ENCODE data around the gene GSPT2.

Gene GSPT2

DNA sequence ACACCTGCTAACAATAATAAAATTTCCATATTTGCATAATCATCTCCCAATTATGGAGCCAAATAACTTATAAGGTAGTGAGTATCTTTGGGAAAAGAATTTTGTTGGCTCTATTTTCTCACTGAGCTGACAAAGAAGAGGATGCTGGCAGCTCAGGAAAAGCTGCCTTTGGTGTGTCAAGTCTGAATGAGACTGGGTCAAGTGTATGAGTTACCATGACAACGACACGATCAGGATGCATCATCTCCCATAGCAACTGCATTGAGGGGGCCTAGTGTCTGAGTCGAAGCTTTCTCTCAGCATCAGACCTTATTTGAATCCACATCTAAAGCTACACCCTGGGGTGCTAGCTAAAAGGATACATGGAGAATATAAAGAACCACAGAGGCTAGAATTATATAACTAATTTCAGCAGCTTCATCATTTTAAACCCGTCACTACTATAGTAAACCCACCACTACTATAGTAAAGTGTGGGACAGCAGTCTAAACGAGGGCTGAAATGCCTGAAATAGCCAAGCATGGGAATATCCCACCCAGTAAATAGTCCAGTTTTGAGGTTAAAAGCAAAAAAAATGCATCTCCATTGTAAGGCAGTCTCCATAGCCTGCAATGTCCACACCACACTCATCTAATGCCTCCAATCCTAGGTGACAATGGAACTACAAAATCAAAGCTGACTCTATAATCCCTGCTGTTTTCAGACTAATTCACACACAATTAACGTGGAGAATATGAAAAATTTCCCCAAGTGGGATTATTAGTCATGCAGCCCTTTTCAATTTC lies 16.0 kb downstream of the GSPT2 start:
- H3K27me3 ChIP-seq: peaks cover 74% of the 10 kb centered on the region
- H4K20me1 ChIP-seq: no peaks in the 10 kb centered on the region
- no peaks in the 10 kb centered on the region for H3K9me3 ChIP-seq
- H3K4me2 ChIP-seq: no peak overlapping the region
- no peak overlapping the region for H3K27ac ChIP-seq
- TF ChIP-seq Cebpa-rat (IDR thresholded peaks at IDR 0.05): no peak
- H3K9ac ChIP-seq: no peak overlapping the region
- no peaks in the 10 kb centered on the region for H3K4me1 ChIP-seq
- no peaks in the 10 kb centered on the region for H3K36me3 ChIP-seq
- H3K4me3 ChIP-seq: no peak overlapping the region

DNA sequence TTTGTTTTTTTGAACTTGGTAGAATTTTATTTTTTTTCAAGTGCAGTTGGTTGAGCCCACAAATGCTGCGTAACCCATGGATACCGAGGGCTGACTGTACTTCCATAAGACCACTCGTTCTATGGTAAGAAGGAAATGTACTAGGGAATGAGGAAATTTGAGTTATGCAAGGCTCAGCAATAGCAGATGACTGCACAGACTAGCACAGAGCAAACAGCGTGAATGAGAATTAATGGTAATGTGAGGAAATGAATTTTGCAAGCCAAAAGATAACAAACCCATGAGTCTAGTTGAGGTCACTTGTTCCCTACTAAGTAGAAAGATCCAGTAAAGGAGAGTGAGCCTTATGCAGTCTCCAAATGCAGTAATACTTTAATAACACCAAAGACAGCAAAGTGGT lies 17.4 kb downstream of the GSPT2 start:
- no peak for TF ChIP-seq Cebpa-rat (IDR thresholded peaks at IDR 0.05)
- H3K36me3 ChIP-seq: no peaks in the 10 kb centered on the region
- H4K20me1 ChIP-seq: no peaks in the 10 kb centered on the region
- peaks cover 72% of the 10 kb centered on the region for H3K27me3 ChIP-seq
- H3K9me3 ChIP-seq: peaks cover under 1% of the 10 kb centered on the region; the same call in 1 of the 2 replicates
- no peak overlapping the region for H3K27ac ChIP-seq
- H3K9ac ChIP-seq: no peak overlapping the region
- H3K4me1 ChIP-seq: no peaks in the 10 kb centered on the region
- no peak overlapping the region for H3K4me3 ChIP-seq
- H3K4me2 ChIP-seq: no peak overlapping the region

DNA sequence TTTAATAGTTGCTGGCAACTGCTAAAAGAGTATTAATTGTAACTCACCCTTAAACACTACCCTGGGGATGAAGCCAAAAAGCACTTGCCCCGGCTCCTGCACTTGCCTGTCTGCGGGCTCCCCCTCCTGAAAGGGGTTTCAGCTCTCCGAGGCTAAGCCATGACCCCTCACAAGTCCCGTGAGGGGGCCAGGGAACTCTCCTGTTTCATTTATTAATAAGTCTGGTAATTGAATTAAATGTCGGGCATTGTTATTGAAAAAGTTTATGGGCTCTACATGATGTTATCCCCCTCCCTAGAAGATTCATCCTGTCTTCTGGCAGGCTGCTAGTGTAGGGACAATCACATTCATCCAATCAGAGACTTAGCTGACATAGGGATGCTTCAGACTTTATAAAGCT lies 23.3 kb downstream of the GSPT2 start:
- Histone ChIP-seq H3K9me3 (peaks cover 17% of the 10 kb centered on the region), H3K27me3 (peaks cover 79% of the 10 kb centered on the region), H3K4me1 (no peaks in the 10 kb centered on the region), H3K4me2 (no peak overlapping the region), H3K9ac (no peak overlapping the region), H3K27ac (no peak overlapping the region), H3K36me3 (no peaks in the 10 kb centered on the region), H4K20me1 (no peaks in the 10 kb centered on the region), H3K4me3 (no peak overlapping the region)
- TF ChIP-seq Cebpa-rat (IDR thresholded peaks at IDR 0.05): no peak

DNA sequence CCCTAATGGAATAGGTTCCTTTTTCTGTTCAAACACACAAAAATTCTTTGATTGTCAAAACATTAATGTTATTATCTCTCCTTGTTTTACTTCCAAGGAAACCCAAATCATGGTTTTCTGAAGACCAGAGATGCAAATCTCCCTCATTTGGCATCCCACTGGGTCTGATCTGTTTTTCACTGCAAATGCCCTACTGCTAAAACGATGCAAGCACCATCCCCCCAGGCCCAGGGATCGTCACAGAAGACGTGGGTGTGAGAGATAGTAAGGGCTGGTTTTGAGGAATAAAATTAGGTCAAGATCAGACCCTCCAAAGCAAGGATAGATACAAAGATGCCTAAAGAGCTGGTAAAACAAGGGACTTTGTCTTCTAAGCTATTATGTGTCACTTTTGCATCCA lies 33.6 kb downstream of the GSPT2 start:
- no peaks in the 10 kb centered on the region for H3K36me3 ChIP-seq
- peaks cover 84% of the 10 kb centered on the region for H3K27me3 ChIP-seq
- no peak overlapping the region for H3K4me2 ChIP-seq
- H3K9me3 ChIP-seq: no peaks in the 10 kb centered on the region
- H4K20me1 ChIP-seq: no peaks in the 10 kb centered on the region
- H3K4me3 ChIP-seq: no peak overlapping the region
- TF ChIP-seq Cebpa-rat (IDR thresholded peaks at IDR 0.05): no peak
- H3K4me1 ChIP-seq: no peaks in the 10 kb centered on the region
- no peak overlapping the region for H3K9ac ChIP-seq
- H3K27ac ChIP-seq: no peak overlapping the region

DNA sequence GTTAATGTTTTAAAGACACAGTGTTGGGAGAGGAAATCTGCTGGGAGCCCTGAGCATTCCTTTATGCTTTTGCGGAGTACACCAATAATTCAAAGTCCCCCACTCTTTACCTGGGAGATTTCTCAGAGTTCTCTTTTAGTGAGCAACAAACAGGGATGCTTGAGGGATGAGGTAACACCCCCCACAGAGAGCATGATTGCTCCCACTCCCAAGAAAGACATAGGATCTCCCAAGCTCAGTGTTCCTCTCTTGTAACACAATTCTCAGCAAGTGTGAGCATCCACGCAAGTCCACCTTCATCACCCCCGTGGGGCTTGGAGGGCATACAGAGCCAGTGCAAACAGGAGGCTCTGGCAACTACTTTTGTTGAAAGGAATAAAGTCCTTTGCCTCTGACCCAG lies 36.1 kb downstream of the GSPT2 start:
- no peaks in the 10 kb centered on the region for H3K9me3 ChIP-seq
- no peak overlapping the region for H3K27ac ChIP-seq
- H3K4me1 ChIP-seq: no peaks in the 10 kb centered on the region
- H4K20me1 ChIP-seq: no peaks in the 10 kb centered on the region
- H3K27me3 ChIP-seq: peaks cover 98% of the 10 kb centered on the region
- H3K9ac ChIP-seq: no peak overlapping the region
- no peak overlapping the region for H3K4me3 ChIP-seq
- H3K4me2 ChIP-seq: no peak overlapping the region
- no peak for TF ChIP-seq Cebpa-rat (IDR thresholded peaks at IDR 0.05)
- no peaks in the 10 kb centered on the region for H3K36me3 ChIP-seq

DNA sequence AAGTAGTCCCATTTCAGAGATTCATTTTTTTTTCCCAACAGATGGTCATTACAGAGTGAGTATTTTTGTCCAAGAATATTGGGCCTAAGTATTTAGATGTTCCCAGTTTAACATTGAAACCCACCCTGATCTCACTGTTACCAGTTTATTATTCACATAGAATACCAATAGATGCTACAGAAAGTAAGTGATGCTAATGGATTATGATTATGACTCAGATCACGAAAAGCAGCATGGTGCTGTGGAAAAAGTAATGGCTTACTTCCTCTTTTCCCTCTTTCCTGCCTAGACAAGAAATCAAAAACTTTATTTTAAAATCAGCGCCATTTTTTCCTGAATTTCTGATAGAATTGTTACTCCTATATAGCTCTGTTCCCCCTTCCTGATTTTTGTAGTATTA lies 51.9 kb downstream of the GSPT2 start:
- H3K27ac ChIP-seq: no peak overlapping the region
- H3K9me3 ChIP-seq: no peaks in the 10 kb centered on the region
- H3K4me2 ChIP-seq: no peak overlapping the region
- TF ChIP-seq Cebpa-rat (IDR thresholded peaks at IDR 0.05): no peak
- no peaks in the 10 kb centered on the region for H3K36me3 ChIP-seq
- peaks cover 4% of the 10 kb centered on the region; the same call in 1 of the 2 replicates for H4K20me1 ChIP-seq
- peaks cover 84% of the 10 kb centered on the region for H3K27me3 ChIP-seq
- no peaks in the 10 kb centered on the region for H3K4me1 ChIP-seq
- no peak overlapping the region for H3K9ac ChIP-seq
- no peak overlapping the region for H3K4me3 ChIP-seq
